NCI-H226 (cell line): ENCODE measurements around the gene DLEC1.
A peak's percentile ranks its signal among the peaks of the same experiment; 100 is the strongest.

Experiments used
- DNase-seq: peaks from one replicate; pipeline ENCODE4 v3.0.0-alpha.2; 2015

DLEC1 gene

GRCh38 chr3:38164952-38165721 is 126.1 kb downstream of the DLEC1 start, which contains the start of gene OXSR1:
OXSR1 (plus strand) TSS chr3:38165537; CDS start chr3:38165877, 340 bp downstream.
- peak; percentile 99 for DNase-seq

- no peak for DNase-seq
Observed at GRCh38 chr3:38165722-38166387, 126.8 kb downstream of the DLEC1 start.

- DNase-seq = no peak
Observed at GRCh38 chr3:38167591-38167990, 128.6 kb downstream of the DLEC1 start.

- peak; percentile 42 for DNase-seq
Observed at GRCh38 chr3:38168151-38169026, 129.4 kb downstream of the DLEC1 start.

GRCh38 chr3:38169027-38169317 is 130.0 kb downstream of the DLEC1 start:
- DNase-seq = no peak

- no peak for DNase-seq
Observed at GRCh38 chr3:38170722-38171121, 131.7 kb downstream of the DLEC1 start.

GRCh38 chr3:38171622-38172021 is 132.6 kb downstream of the DLEC1 start:
- DNase-seq = no peak
